CD4-positive, alpha-beta T cell (primary cell): ENCODE results near the gene WDR37. TPM values are rescaled to one million over a fixed set of nuclear protein-coding genes. Genes with fewer than 3 reads are reported as not detected.

ENCODE experiments used
- ATAC-seq: fragments of 200-7000 bp; cut with Tn5 transposase; one replicate; pipeline ENCODE4 v1.10.0; 2022; ENCODE audit warnings: mild to moderate bottlenecking; ENCODE audit not compliant: poor library complexity
- CTCF ChIA-PET: fragments of 350-600 bp; sonication (Branson Sonifier 250); formaldehyde crosslinking; loops from one replicate; lab custom pipeline; 2021; ENCODE audit warnings: antibody characterized with exemption, inconsistent platforms; lab: Charles Lee
- POLR2A ChIA-PET: fragments of 350-600 bp; sonication (Branson Sonifier 250); formaldehyde crosslinking; loops from one replicate; lab custom pipeline; 2021; ENCODE audit warnings: antibody characterized with exemption, inconsistent platforms; lab: Charles Lee
- DNase-seq, 14 experiments: peaks; one replicate each; pipeline ENCODE4 v3.0.0-alpha.2; 2013 to 2020; ENCODE audit warnings: mixed read lengths in 2 of 14
- H3K27ac ChIP-seq, 2 donors: one replicate each; pipeline versions ENCODE4 v1.5.1 to v1.7.0; 2013; ENCODE audit warnings: low read length in 2 of 2, low read depth in 1 of 2, mild to moderate bottlenecking in 1 of 2
- H3K27me3 ChIP-seq, 2 experiments: 1 replicate in 1 of 2; 2 replicates in 1 of 2; pipeline versions ENCODE4 v1.6.1 to v1.7.0; 2013; ENCODE audit warnings: low read length in 2 of 2, control low read depth in 1 of 2, mild to moderate bottlenecking in 1 of 2, moderate library complexity in 1 of 2; ENCODE audit not compliant: insufficient read depth in 2 of 2, control insufficient read depth in 1 of 2
- H3K36me3 ChIP-seq: one replicate; pipeline ENCODE4 v1.6.1; 2013; ENCODE audit warnings: low read length, control low read depth; ENCODE audit not compliant: insufficient read depth
- H3K4me1 ChIP-seq: one replicate; pipeline ENCODE4 v1.6.1; 2013; ENCODE audit warnings: low read length, control low read depth; ENCODE audit not compliant: insufficient read depth
- H3K4me3 ChIP-seq: one replicate; pipeline ENCODE4 v1.5.1; 2013; ENCODE audit warnings: mild to moderate bottlenecking, low read length, moderate library complexity
- H3K9me3 ChIP-seq, 2 experiments: 1 replicate in 1 of 2; 2 replicates in 1 of 2; pipeline versions ENCODE4 v1.6.1 to v1.7.0; 2013; ENCODE audit warnings: low read length in 2 of 2, mild to moderate bottlenecking in 2 of 2, control low read depth in 1 of 2, moderate library complexity in 1 of 2; ENCODE audit not compliant: control insufficient read depth in 1 of 2, insufficient read depth in 1 of 2
- H3K27ac Mint-ChIP-seq: one replicate; pipeline ENCODE4 v1.8.0; 2020; ENCODE audit warnings: mixed read lengths
- H3K27me3 Mint-ChIP-seq: one replicate; pipeline ENCODE4 v1.8.0; 2021; ENCODE audit warnings: mixed read lengths
- H3K36me3 Mint-ChIP-seq: one replicate; pipeline ENCODE4 v1.8.0; 2021; ENCODE audit warnings: low read depth, mixed read lengths
- H3K4me1 Mint-ChIP-seq: one replicate; pipeline ENCODE4 v1.8.0; 2021; ENCODE audit warnings: low read depth, mixed read lengths
- H3K4me3 Mint-ChIP-seq: one replicate; pipeline ENCODE4 v1.8.0; 2020; ENCODE audit warnings: mild to moderate bottlenecking, mixed read lengths
- H3K9me3 Mint-ChIP-seq: one replicate; pipeline ENCODE4 v1.8.0; 2020; ENCODE audit warnings: mixed read lengths
- CTCF ChIP-seq: fragments of 200-600 bp; IDR thresholded peaks from one replicate; pipeline ENCODE4 v1.8.0; 2022; ENCODE audit warnings: antibody characterized with exemption, mild to moderate bottlenecking
- intact Hi-C, 2 experiments: fragments of 100-400 bp; cut with DNase I in 1 of 2; cut with micrococcal nuclease in 1 of 2; formaldehyde crosslinking; loops; one replicate each; pipeline versions ENCODE4 v1.15.1 to v1.9.0; 2023 to 2025; cut with DNase I, micrococcal nuclease
- total RNA-seq, 174 experiments: library from RNA in 2 of 174; stranded (reverse) in 2 of 174; gene quantifications; one replicate each; pipeline ENCODE4 v1.2.3 and lab custom pipeline; 2021 to 2026

The WDR37 gene
- total RNA-seq, 2 experiments from 2014 or later: 17.0 to 17.7 TPM

- Mint-ChIP-seq H3K4me1 (peaks cover 61% of the 10 kb centered on the region), H3K27ac (peak overlapping the region; percentile 88), H3K36me3 (peaks cover 71% of the 10 kb centered on the region), H3K4me3 (peak overlapping the region; percentile 84), H3K27me3 (peaks cover 5% of the 10 kb centered on the region), H3K9me3 (no peaks in the 10 kb centered on the region)
- no peak overlapping the region for H3K4me3 ChIP-seq
- H3K27me3 ChIP-seq: no peaks in the 10 kb centered on the region
- H3K27ac ChIP-seq: peak overlapping the region; percentile 6 to 37
- CTCF ChIA-PET: interaction anchor here (2.3 kb wide), 1 partner anchor 57 kb away, joined by 7 read pairs; the partner anchor contains the start of gene GTPBP4
- DNase-seq (no peak), ATAC-seq (no peak)
- intact Hi-C loops: no loop called here
- no peak for TF ChIP-seq CTCF
- H3K36me3 ChIP-seq: peaks cover 28% of the 10 kb centered on the region
- no peaks in the 10 kb centered on the region for H3K9me3 ChIP-seq
- POLR2A ChIA-PET: interaction anchor here (1.8 to 2.2 kb wide), 2 partner anchors 11 to 18 kb away, joined by 5 read pairs; partner anchors contain the start of gene WDR37
- peaks cover 34% of the 10 kb centered on the region for H3K4me1 ChIP-seq
These were observed 11.2 kb upstream of the WDR37 start for GRCh38 chr10:1044964-1045363.

- peak overlapping the region; percentile 84 for H3K4me3 Mint-ChIP-seq
- DNase-seq (no peak), ATAC-seq (no peak)
- Histone ChIP-seq H3K36me3 (peaks cover 24% of the 10 kb centered on the region), H3K27ac (no peak overlapping the region), H3K27me3 (no peaks in the 10 kb centered on the region), H3K4me1 (peaks cover 39% of the 10 kb centered on the region), H3K4me3 (no peak overlapping the region), H3K9me3 (no peaks in the 10 kb centered on the region)
- TF ChIP-seq CTCF: no peak
- H3K4me1 Mint-ChIP-seq: peaks cover 65% of the 10 kb centered on the region
- ChIA-PET POLR2A (interaction anchor here (1.8 to 2.2 kb wide), 2 partner anchors 11 to 17 kb away, joined by 5 read pairs; partner anchors contain the start of gene WDR37), CTCF (interaction anchor here (2.3 kb wide), 1 partner anchor 57 kb away, joined by 7 read pairs; the partner anchor contains the start of gene GTPBP4)
- H3K9me3 Mint-ChIP-seq: no peaks in the 10 kb centered on the region
- peak overlapping the region; percentile 88 for H3K27ac Mint-ChIP-seq
- H3K36me3 Mint-ChIP-seq: peaks cover 71% of the 10 kb centered on the region
- intact Hi-C loops: no loop called here
- peaks cover 5% of the 10 kb centered on the region for H3K27me3 Mint-ChIP-seq
These were observed 10.8 kb upstream of the WDR37 start for GRCh38 chr10:1045415-1045814.

- Histone ChIP-seq H3K36me3 (peaks cover 14% of the 10 kb centered on the region), H3K27me3 (no peaks in the 10 kb centered on the region), H3K4me3 (peak overlapping the region; percentile 91), H3K4me1 (peaks cover 49% of the 10 kb centered on the region), H3K27ac (peak overlapping the region; percentile 96 to 100), H3K9me3 (no peaks in the 10 kb centered on the region)
- Mint-ChIP-seq H3K9me3 (no peaks in the 10 kb centered on the region), H3K4me3 (peak overlapping the region; percentile 98), H3K36me3 (peaks cover 70% of the 10 kb centered on the region), H3K4me1 (peaks cover 90% of the 10 kb centered on the region), H3K27me3 (peaks cover 5% of the 10 kb centered on the region), H3K27ac (peak overlapping the region; percentile 98)
- POLR2A ChIA-PET: interaction anchor here (0.8 to 3.0 kb wide), 7 partner anchors 8 to 912 kb away, joined by 3 to 51 read pairs (median 16); partner anchors contain the start of genes GTPBP4, LARP4B, WDR37 and ZMYND11
- CTCF ChIA-PET: no interaction called here
- TF ChIP-seq CTCF: no peak
- ATAC-seq: no peak
- DNase-seq: peak in 2 of 14 experiments; percentile 29 to 44
- intact Hi-C loops: loop anchor here (1.0 to 2.0 kb wide), 3 partner anchors 15 to 117 kb away; partner anchors contain the start of genes GTPBP4 (in 2 of the 2) and LARP4B (in 1 of the 2)
These were observed 8.2 kb upstream of the WDR37 start for GRCh38 chr10:1047937-1048336.
